IPS-NIHi7 (cell line): ENCODE measurements around the gene ANK2.
A peak's percentile ranks its signal among the peaks of the same experiment; 100 is the strongest.

Source experiments
- DNase-seq: peaks from one replicate; pipeline ENCODE4 v3.0.0; 2012; ENCODE audit warnings: mixed read lengths; ENCODE audit errors: extremely low spot score

Gene ANK2

GRCh38 chr4:113397114-113397701 lies 347.8 kb downstream of the ANK2 start:
- DNase-seq: no peak

GRCh38 chr4:113398441-113399143 lies 349.1 kb downstream of the ANK2 start:
- no peak for DNase-seq

- no peak for DNase-seq
Measured at GRCh38 chr4:113404167-113404571, 354.7 kb downstream of the ANK2 start.

- no peak for DNase-seq
Measured at GRCh38 chr4:113404841-113405240, 355.4 kb downstream of the ANK2 start.

GRCh38 chr4:113405874-113406722 lies 356.6 kb downstream of the ANK2 start:
- no peak for DNase-seq

- no peak for DNase-seq
Measured at GRCh38 chr4:113406723-113407016, 357.2 kb downstream of the ANK2 start.

- DNase-seq: peak; percentile 68
Measured at GRCh38 chr4:113407409-113407808, 358.0 kb downstream of the ANK2 start.

GRCh38 chr4:113409181-113409580 lies 359.7 kb downstream of the ANK2 start:
- no peak for DNase-seq

- DNase-seq: no peak
Measured at GRCh38 chr4:113410686-113411085, 361.2 kb downstream of the ANK2 start.

GRCh38 chr4:113411496-113411938 lies 362.1 kb downstream of the ANK2 start:
- DNase-seq: no peak

- no peak for DNase-seq
Measured at GRCh38 chr4:113419631-113420030, 370.2 kb downstream of the ANK2 start.

GRCh38 chr4:113420938-113421337 lies 371.5 kb downstream of the ANK2 start:
- DNase-seq: no peak

- no peak for DNase-seq
Measured at GRCh38 chr4:113423631-113424030, 374.2 kb downstream of the ANK2 start.

GRCh38 chr4:113433116-113433515 lies 383.7 kb downstream of the ANK2 start:
- DNase-seq: no peak
